Right renal pelvis (tissue), 4 donors: ENCODE data around the gene CARNS1. TPM values are rescaled to one million over a fixed set of nuclear protein-coding genes. Genes with fewer than 3 reads are reported as not detected.

ENCODE experiments used
- DNase-seq, 4 donors: peaks; one replicate each; pipeline ENCODE4 v3.0.0-alpha.2; 2013; ENCODE audit warnings: low read depth in 4 of 4, low spot score in 3 of 4, missing footprints in 1 of 4
- polyA plus RNA-seq, 4 donors: library from polyadenylated mRNA; unstranded; fragments of 120-200 nt; gene quantifications; one replicate each; pipeline ENCODE4 v1.2.1, GENCODE V29; 2013; ENCODE audit not compliant: insufficient read length in 4 of 4

The CARNS1 gene
- polyA plus RNA-seq, 4 donors = 1.7 to 2.5 (median 2.3) TPM

DNA sequence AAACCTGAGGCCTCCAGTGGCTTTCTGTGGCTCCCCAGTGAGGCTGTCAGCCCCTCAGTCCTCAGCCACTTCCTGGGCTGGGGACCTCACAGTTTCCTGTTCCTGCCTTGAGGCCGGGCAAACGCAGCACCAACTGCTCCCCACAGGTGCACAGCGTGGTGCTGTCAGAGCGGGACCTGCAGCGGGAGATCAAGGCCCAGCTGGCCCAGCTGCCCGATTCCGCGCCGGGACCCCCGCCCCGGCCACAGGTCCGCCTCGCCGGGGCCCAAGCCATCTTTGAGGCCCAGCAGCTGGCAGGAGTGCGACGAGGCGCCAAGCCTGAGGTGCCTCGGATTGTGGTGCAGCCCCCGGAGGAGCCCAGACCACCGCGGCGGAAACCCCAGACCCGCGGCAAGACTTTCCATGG, 6.2 kb upstream of the CARNS1 start:
- no peak for DNase-seq

DNA sequence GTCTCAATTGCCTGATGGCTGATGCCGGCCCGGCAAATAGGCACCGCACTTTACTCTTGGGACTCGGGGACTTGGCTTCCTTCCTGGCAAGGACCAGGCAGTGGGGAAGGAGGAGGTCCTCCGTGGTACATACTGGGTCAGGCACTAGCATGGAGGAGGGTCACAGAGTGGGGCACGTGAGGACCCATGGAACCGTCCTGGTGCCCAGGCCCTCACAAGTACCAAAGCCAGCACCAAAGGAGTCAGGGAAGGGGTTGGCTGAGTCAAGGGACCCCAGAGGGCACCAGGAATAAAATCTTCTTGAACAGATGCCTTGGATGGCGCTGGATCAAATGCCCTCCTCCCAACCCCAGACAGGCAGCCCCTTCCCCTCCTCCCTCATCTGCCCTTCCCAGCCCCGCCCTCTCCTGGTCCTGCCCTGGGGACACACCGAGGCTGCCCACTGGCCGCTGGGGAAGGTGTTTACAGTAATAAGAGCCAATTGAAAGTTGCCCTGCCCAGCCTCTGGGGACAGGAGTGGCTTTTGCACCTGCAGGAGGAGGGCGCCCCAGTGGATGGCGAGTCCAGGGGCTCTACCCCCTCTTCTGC, 5.6 kb upstream of the CARNS1 start:
- DNase-seq = no peak

GRCh38 chr11:67410369-67410831, 5.1 kb upstream of the CARNS1 start:
- no peak for DNase-seq

GRCh38 chr11:67410984-67411784, 4.3 kb upstream of the CARNS1 start:
- DNase-seq = no peak

- DNase-seq = no peak
Measured at GRCh38 chr11:67411785-67412152, 3.7 kb upstream of the CARNS1 start.

GRCh38 chr11:67412495-67413179, 2.8 kb upstream of the CARNS1 start:
- no peak for DNase-seq

- no peak for DNase-seq
Measured at GRCh38 chr11:67413266-67413849, 2.1 kb upstream of the CARNS1 start.

- DNase-seq = no peak
Measured at GRCh38 chr11:67416416-67417335, 1.2 kb downstream of the CARNS1 start.

DNA sequence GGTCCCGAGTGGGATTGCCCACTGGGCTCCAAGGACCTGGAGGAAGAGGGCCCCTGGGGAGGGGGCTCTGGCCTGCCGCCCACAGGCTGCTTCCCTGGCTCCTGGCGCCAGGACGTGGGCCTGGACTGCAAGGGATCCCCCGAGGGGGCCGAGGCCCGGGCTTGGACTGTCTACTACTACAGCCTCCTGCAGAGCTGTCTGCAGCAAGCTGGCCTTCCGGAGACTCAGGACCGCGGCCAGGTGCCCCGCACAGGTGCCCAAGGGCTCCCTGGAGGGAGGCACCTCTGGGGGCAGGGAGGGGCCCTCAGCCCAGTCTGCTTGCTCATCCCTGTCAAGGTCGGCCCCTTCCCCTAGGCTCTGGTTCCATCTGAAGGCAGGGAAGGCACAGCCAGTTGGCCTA, 1.9 kb downstream of the CARNS1 start:
- no peak for DNase-seq

DNA sequence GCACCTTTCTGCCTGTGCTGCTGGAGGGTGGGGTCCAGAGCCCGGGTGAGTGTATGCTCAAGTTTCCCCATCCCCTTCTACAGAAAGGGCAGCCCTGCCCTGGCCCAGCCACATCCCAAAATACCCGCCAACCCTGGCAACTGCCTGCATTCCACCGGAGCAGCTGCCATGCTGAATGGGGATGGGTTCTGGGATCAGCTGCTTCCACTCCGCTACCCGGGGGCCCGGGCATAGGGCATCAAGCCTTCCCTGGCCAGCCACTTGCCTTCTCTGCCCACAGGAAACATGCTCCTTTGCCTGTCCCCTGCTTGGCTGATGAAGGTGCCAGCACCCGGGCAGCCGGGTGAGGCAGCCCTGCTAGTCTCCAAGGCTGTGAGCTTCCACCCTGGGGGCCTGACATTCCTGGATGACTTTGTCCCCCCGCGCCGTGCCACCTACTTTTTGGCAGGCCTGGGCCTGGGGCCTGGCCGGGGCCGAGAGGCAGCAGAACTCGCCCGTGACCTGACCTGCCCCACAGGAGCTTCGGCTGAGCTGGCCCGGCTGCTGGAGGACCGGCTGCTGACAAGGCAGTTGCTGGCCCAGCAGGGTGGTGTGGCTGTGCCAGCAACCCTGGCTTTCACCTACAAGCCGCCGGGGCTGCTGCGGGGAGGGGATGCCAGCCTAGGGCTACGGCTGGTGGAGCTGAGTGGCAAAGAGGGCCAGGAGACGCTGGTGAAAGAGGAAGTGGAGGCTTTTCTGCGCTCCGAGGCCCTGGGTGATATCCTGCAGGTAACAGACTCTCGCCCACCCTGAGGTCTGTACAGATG, 3.2 kb downstream of the CARNS1 start:
- no peak for DNase-seq

- no peak for DNase-seq
Measured at GRCh38 chr11:67419325-67420049, 4.0 kb downstream of the CARNS1 start.

DNA sequence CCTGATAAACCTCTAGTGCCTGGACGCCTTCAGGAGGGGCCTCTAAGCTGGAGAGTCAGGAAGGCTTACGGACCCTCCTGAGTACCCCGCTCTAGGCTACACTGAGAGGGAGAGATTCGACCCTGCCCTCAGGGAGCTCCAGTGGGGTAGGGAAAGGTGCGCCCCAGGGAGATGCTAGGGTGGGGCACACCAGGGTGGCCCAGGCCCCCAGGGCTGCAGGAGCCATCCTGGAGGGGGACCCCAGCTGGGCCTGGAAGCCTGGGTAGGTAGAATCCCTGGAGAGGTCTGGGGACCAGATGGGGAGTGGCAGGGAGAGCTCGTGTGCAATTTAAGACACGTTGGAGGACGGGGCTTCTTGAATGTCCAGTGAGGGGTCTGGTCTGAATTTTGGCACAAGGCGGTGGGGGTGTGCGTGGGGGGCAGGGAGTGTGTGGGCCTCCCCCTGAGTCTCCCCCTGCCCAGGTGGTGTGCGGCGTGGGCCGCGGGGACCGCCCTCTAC, 4.7 kb downstream of the CARNS1 start:
- no peak for DNase-seq

DNA sequence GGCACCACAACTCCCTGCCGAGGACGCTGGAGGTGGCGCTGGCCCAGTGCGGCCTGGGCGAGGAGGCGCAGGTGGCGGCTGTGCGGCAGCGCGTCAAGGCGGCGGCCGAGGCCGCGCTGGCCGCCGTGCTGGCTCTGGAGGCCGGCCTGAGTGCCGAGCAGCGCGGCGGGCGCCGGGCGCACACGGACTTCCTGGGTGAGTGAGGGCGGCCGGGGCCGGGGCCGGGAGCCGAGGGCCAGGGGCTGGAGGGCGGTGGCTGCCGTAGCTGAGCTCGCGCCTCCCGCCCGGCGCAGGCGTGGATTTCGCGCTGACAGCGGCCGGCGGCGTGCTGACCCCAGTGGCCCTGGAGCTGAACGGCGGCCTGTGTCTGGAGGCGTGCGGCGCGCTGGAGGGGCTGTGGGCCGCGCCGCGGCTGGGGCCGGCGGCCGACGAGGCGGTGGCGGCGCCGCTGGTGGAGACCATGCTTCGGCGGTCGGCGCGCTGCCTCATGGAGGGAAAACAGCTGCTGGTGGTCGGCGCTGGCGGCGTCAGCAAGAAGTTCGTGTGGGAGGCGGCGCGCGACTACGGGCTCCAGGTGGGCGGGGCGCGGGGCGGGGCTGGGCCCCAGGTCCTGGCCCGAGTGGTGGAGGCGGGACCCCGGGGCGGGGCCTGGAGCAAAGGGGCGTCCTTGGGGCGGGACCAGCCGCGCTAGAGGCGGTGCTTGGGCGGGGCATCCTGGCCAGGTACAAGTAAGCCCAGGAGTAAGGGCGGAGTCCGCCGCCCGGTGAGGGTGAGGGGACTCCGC, 5.4 kb downstream of the CARNS1 start:
- DNase-seq = peak; percentile 87 to 91 (median 89)

DNA sequence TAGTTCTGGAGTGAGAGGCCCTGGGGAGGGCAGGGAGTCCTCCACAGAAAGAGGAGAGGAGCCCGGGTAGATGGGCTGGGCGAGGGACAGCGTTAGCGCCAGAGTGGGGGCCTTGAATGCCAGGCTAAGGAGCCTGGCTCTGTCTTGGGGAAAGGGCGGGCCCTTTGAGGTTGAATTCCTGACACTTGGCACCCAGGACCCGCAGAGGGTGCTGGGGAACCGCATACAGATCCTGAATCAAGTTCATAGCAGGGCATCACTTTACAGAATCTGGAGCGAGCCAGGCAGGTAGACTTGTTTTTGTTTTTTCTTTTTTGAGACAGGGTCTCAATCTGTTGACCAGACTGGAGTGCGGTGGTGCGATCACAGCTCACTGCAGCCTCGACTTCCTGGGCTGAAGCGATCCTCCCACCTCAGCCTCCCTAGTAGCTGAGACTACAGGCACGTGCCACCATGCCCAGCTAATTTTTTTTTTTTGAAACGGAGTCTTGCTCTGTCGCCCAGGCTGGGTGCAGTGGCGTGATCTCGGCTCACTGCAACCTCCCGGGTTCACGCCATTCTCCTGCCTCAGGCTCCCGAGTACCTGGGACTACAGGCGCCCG, 6.1 kb downstream of the CARNS1 start:
- DNase-seq = no peak

DNA sequence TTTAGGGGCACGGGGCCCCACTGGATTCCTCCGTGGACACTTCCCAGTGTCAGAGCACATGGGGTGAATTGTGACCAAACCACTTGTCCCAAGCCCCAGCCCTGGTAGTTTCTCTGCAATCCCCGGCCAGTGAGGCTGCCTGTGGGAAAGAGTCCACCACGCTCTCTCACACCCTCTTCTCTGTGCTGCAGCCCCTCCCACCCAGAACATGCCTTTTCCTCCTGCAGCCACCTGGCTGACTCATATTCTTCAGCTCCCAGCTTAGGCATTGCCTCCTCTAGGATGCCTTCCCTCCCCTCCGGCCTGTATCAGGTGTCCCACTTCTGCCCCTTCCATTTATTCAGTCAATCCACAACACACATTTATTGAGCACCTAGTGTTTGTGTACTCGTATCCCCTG, 7.4 kb downstream of the CARNS1 start:
- DNase-seq = no peak

DNA sequence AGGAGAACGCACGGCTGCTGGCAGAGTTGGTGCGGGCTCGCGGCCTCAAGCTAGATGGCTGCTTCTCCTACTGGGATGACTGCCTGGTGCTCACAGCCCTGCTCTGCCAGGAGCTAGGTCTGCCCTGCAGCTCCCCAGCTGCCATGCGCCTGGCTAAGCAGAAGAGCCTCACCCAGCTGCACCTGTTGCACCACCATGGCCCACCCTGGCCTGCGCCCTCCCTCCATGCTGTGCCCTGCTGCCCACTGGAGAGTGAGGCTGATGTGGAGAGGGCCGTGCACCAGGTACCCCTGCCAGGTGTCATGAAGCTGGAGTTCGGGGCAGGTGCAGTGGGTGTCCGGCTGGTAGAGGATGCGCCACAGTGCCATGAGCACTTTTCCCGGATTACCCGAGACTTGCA, 8.0 kb downstream of the CARNS1 start:
- no peak for DNase-seq

GRCh38 chr11:67423891-67424613, 8.6 kb downstream of the CARNS1 start:
- DNase-seq = no peak
